SK-N-SH treated with all-trans-retinoic acid at 6 μM for 48 hours (cell line): ENCODE results near the gene DNAH14.

Source experiments
- ARNTL ChIP-seq: fragments of 450-650 bp; formaldehyde crosslinking; IDR thresholded peaks from 2 replicates; pipeline ENCODE4 v1.5.0; 2020; ENCODE audit warnings: low read depth, mild to moderate bottlenecking, moderate library complexity, borderline replicate concordance
- CSDC2 ChIP-seq: fragments of 250-450 bp; sonication (Bioruptor Pico); IDR thresholded peaks from 2 replicates; pipeline ENCODE4 v1.5.0; 2020; ENCODE audit warnings: mild to moderate bottlenecking, moderate library complexity
- GLIS3 ChIP-seq: fragments of 250-450 bp; sonication (Bioruptor Pico); IDR thresholded peaks from 2 replicates; pipeline ENCODE4 v1.5.0; 2020; ENCODE audit warnings: mild to moderate bottlenecking, moderate library complexity
- ISL1 ChIP-seq: fragments of 250-450 bp; sonication (Bioruptor Pico); IDR thresholded peaks from 2 replicates; pipeline ENCODE4 v2.1.2; 2022; ENCODE audit warnings: mild to moderate bottlenecking, moderate library complexity
- RARB ChIP-seq: fragments of 250-450 bp; sonication (Bioruptor Pico); IDR thresholded peaks from 2 replicates; pipeline ENCODE4 v1.8.0; 2021; ENCODE audit warnings: mild to moderate bottlenecking, moderate library complexity
- ZC3H10 ChIP-seq: fragments of 250-450 bp; sonication (Bioruptor Pico); IDR thresholded peaks from 2 replicates; pipeline ENCODE4 v1.5.1; 2021; ENCODE audit warnings: mild to moderate bottlenecking, moderate library complexity
- ZFP3 ChIP-seq: fragments of 250-450 bp; sonication (Bioruptor Pico); IDR thresholded peaks from 2 replicates; pipeline ENCODE4 v1.5.0; 2020; ENCODE audit warnings: mild to moderate bottlenecking, moderate library complexity
- ZNF70 ChIP-seq: fragments of 450-650 bp; formaldehyde crosslinking; IDR thresholded peaks from 2 replicates; pipeline ENCODE4 v1.5.0; 2020; ENCODE audit warnings: mild to moderate bottlenecking, moderate library complexity
- TF ChIP-seq, protein P1 (sequence below): fragments of 250-450 bp; sonication (Bioruptor Pico); IDR thresholded peaks from 2 replicates; pipeline ENCODE4 v1.5.1; 2020; ENCODE audit warnings: low read depth, mild to moderate bottlenecking, moderate library complexity
- TF ChIP-seq, protein P2 (sequence below): fragments of 250-450 bp; sonication (Bioruptor Pico); IDR thresholded peaks from 2 replicates; pipeline ENCODE4 v1.8.0; 2020; ENCODE audit warnings: mild to moderate bottlenecking, moderate library complexity, borderline replicate concordance

DNA sequence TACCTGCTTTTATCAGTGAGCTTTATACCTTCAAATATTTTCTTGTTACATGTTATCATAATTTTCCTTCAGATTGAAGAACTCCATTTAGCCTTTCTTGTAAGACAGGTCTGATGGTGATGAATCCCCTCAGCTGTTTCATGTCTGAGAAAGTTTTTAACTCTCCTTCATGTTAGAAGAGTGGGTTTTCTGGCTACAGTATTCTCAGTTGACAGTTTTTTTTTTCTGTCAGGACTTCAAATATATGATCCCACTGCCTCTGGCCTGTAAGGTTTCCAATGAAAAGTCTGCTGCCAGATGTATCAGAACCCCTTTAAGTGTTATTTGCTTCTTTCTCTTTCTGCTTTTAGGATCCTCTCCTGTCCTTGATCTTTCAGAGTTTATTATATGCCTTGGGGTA, 250.2 kb downstream of the DNAH14 start:
- TF ChIP-seq, protein P1, sequence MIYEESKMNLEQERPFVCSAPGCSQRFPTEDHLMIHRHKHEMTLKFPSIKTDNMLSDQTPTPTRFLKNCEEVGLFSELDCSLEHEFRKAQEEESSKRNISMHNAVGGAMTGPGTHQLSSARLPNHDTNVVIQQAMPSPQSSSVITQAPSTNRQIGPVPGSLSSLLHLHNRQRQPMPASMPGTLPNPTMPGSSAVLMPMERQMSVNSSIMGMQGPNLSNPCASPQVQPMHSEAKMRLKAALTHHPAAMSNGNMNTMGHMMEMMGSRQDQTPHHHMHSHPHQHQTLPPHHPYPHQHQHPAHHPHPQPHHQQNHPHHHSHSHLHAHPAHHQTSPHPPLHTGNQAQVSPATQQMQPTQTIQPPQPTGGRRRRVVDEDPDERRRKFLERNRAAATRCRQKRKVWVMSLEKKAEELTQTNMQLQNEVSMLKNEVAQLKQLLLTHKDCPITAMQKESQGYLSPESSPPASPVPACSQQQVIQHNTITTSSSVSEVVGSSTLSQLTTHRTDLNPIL (CRISPR knock-in tag), result no peak
- TF ChIP-seq CSDC2 (CRISPR knock-in tag) (no peak), ZC3H10 (CRISPR knock-in tag) (no peak), ARNTL (CRISPR knock-in tag) (no peak), ZNF70 (CRISPR knock-in tag) (no peak), GLIS3 (CRISPR knock-in tag) (no peak), ISL1 (CRISPR knock-in tag) (no peak), RARB (no peak), ZFP3 (CRISPR knock-in tag) (no peak)
- TF ChIP-seq, protein P2, sequence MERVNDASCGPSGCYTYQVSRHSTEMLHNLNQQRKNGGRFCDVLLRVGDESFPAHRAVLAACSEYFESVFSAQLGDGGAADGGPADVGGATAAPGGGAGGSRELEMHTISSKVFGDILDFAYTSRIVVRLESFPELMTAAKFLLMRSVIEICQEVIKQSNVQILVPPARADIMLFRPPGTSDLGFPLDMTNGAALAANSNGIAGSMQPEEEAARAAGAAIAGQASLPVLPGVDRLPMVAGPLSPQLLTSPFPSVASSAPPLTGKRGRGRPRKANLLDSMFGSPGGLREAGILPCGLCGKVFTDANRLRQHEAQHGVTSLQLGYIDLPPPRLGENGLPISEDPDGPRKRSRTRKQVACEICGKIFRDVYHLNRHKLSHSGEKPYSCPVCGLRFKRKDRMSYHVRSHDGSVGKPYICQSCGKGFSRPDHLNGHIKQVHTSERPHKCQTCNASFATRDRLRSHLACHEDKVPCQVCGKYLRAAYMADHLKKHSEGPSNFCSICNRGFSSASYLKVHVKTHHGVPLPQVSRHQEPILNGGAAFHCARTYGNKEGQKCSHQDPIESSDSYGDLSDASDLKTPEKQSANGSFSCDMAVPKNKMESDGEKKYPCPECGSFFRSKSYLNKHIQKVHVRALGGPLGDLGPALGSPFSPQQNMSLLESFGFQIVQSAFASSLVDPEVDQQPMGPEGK (CRISPR knock-in tag), result no peak
